ENCODE results near the gene CEP63.

Gene CEP63

DNA sequence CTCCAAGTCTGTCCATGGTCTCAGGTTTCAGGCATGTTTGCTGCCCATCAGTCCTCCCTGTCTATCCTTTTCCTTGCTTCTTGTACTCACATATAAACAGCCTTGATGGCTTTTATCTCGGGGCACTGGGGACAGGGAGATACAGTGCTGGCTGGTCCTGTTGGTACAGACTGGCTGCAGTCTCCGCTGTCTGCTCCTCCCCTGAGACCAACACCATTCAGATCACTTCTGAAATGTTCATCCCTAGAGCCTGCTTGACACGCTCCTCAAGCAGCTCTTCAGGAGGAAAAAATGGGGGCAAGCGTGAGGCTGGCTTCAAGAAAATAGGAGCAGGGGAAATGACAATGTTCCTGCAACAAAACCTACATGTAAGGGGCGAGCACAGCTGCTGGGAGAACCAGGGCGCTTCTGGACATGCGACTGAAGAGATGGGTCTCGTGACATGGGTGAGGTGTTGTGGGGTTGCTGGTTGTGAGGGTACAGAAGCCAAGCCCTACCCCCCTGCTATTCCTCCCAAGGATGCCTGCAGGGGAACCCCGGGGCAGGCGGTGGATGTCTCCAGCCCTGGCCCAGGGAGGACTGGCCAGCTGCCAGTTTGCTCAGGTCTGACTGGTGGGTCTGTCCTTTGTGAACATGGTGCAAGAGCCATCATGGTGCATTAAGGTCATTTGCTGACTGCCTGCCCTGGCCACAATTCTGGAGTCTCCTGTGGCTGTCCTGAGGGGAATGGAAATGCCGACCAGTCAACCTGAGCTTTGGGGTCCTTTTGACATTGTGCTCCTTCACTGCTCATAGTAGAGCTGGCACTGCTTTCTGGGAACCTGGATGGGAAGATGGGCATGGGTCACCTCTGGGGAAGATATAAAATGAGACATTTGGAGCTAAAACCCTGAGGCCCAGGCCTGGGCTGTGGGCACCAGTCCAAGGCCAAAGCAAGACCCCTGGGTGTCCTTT lies 124.9 kb downstream of the CEP63 start:
- no peak for DNase-seq

- DNase-seq, result no peak
These were observed 125.7 kb downstream of the CEP63 start for GRCh38 chr3:134611516-134611915.

- DNase-seq, result no peak
These were observed 127.2 kb downstream of the CEP63 start for GRCh38 chr3:134613006-134613520.

- DNase-seq, result no peak
These were observed 129.1 kb downstream of the CEP63 start for GRCh38 chr3:134614955-134615354.

DNA sequence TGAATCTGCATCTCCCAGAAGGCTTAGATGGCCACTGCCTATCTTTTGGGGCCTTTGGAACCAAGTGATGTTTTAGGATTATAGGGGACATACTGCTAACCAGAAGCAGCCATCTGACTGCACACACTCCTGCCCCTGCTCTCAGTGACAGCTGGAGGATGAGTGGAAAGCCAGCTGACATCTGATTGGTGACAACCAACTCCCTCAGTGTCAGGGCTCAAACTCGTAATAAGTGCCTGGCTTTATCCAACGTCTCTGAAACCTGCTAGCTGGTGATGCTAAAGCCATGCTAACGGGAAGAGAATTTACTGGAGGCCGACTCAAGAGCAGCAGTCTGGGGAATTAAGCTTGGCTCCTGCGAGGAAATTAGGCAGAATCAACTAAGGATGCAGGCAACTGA lies 129.9 kb downstream of the CEP63 start:
- DNase-seq, result no peak

- DNase-seq, result no peak
These were observed 132.0 kb downstream of the CEP63 start for GRCh38 chr3:134617608-134618477.

GRCh38 chr3:134618478-134619300 lies 132.8 kb downstream of the CEP63 start:
- no peak for DNase-seq

DNA sequence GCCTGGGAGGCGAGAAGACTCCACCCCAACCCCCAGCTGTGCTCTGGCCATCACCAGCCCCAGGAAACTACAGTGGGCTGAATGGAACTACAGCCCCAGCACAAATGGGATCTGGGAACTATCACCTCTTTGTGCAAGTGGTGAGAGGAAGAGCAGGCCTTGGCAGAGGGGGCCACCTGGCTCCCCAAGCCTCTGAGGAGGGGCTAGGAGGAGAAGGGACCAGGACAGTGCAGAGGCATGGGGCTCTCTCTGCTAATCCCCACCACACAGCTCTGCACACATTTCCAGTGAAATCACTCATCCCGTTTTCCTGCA lies 133.4 kb downstream of the CEP63 start:
- no peak for DNase-seq

GRCh38 chr3:134619884-134620445 lies 134.1 kb downstream of the CEP63 start:
- DNase-seq, result no peak

- DNase-seq, result no peak
These were observed 134.7 kb downstream of the CEP63 start for GRCh38 chr3:134620476-134621115.

DNA sequence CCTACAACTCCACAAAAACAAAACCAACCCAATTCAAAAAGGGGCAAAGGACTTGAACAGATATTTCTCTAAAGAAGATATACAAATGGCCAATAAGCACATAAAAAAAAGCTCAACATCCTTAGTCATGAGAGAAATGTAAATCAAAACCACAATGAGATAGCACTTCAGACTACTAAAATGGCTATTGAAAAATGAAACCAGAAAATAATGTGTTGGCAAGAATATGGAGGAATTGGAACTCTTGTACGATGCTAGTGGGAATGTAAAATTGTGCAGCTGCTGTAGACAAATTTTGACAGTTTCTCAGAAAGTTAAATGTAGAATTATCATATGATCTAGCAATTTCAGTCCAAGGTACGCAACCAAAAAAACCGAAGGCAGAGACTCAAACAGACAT lies 136.0 kb downstream of the CEP63 start:
- no peak for DNase-seq

DNA sequence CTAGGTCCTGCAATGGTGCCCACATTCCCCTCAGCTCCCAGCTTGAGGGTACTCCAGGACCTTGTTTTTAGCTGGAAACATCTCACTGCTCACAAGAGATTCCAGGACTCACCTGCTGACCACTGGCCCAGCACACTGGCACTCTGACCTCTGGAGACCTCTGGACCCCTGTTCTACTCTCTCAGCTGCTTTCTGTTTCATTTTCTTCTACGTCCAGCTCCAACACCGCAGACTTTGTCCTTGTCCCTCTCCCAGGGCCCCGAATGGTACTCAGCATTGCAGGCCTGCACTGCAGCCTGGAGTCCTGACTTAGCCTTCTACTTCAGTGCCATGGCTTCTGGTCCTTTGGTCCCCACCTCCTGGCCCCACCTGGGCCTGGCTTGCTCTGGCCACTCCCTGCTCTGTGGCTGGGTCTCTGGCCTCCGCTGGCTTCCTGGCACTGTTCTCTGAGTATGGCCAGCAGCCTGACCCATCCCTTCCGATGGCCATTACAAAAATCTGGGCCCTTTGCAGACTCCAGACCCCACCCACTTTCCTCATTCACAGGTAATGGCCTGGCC lies 137.0 kb downstream of the CEP63 start:
- DNase-seq, result no peak

DNA sequence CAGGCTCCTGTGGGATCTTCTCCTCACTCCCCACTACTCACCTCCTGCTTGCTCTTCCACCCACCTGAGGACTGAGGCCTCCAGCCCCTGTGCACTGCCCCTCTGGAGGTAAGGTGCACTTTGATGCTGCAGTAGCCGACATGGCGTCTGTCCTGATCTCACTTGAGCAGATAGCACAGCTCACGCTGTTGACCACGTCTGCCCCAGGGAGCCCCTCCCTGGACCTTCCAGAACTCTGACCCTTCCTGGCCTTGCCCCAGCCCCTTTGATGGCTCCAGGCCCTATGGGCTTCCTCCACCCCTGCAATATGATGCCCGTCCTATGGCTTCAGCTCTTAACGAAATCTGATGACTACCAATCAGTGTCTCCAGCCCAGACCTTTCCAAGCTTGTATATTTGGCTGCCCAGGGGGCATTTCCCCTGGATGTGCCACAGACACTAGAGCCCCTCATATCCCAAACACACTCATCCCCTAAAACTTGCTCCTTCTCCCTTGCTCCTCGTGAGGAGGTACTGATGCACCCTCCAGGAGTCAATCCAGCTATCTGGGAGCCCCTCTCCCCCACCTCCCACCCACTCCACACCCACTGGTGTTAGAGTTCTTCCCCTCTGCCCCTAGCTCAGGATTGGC lies 137.9 kb downstream of the CEP63 start:
- DNase-seq, result no peak
